GM12892 (cell line): ENCODE measurements around the gene DNER.

Experiments
- POLR2A ChIP-seq: IDR thresholded peaks from 2 replicates; pipeline ENCODE4 v1.6.1; 2011; ENCODE audit warnings: low read depth, low read length, control low read depth
- TAF1 ChIP-seq: IDR thresholded peaks from 2 replicates; pipeline ENCODE4 v1.6.1; 2011; ENCODE audit warnings: low read depth, mild to moderate bottlenecking, control low read depth, low read length, borderline replicate concordance

- TF ChIP-seq TAF1 (no peak), POLR2A (no peak)
Measured at GRCh38 chr2:229445501-229446211, 268.7 kb downstream of the DNER start.
